ENCODE measurements around the gene OXA1L.

Gene OXA1L

DNA sequence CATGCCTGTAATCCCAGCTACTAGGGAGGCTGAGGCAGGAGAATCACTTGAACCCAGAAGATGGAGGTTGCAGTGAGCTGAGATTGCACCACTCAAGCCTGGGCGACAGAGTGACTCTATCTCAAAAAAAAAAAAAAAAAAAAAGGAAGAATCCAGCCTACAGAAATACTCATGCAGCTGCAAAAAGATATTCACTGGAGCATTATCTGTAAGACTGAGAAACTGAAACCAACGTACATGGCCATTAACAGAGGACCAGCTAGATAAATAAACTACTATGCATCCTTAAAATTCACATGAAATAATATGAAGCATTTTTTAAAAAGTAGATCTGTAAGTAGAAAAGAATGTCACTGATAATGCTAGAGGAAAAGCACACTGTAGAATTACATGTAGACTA is 45.2 kb downstream of the OXA1L start:
- Histone ChIP-seq H3K27ac (no peak overlapping the region), H3K4me3 (no peak overlapping the region), H3K36me3 (ENCODE audit: insufficient read depth, low read length) (no peaks in the 10 kb centered on the region), H3K9me3 (ENCODE audit: low read depth, low read length) (no peaks in the 10 kb centered on the region), H3K9ac (ENCODE audit: insufficient read length) (no peak overlapping the region)
- DNase-seq (ENCODE audit: low read depth, low spot score), result no peak
- TF ChIP-seq FOXP2 (optimal IDR thresholded peaks at IDR 0.05; ENCODE audit: control extremely low read depth, extremely low read length, insufficient read depth), result no peak
- TF ChIP-seq POLR2AphosphoS5 (IDR thresholded peaks at IDR 0.05; ENCODE audit: borderline replicate concordance, low read depth, low read length), result no peak
- TF ChIP-seq EZH2 (IDR thresholded peaks at IDR 0.05), result no peak

DNA sequence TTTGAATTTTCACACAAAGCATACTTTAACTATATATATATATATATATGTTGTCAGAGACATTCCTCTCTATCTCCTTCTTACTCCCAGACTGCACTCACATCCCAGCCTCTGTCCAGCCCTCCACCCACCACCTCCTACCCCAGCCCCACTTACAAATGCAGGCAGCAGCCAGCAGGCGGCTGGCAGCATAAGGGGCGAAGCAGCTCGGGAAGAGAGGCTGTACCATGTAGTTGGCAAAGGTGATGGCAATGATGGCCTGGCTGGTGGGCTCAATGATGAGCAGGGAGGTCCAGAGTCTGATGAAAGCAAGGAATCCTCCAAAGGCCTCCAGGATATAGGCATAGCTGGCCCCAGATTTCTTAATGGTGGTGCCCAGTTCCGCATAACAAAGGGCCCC is 46.3 kb downstream of the OXA1L start:
- DNase-seq (ENCODE audit: low read depth, low spot score), result no peak
- no peak overlapping the region for H3K27ac ChIP-seq
- H3K9ac ChIP-seq (ENCODE audit: insufficient read length), result no peak overlapping the region
- no peak for TF ChIP-seq EZH2 (IDR thresholded peaks at IDR 0.05)
- TF ChIP-seq FOXP2 (optimal IDR thresholded peaks at IDR 0.05; ENCODE audit: control extremely low read depth, extremely low read length, insufficient read depth), result no peak
- no peak for TF ChIP-seq POLR2AphosphoS5 (IDR thresholded peaks at IDR 0.05; ENCODE audit: borderline replicate concordance, low read depth, low read length)
- H3K9me3 ChIP-seq (ENCODE audit: low read depth, low read length), result no peaks in the 10 kb centered on the region
- no peak overlapping the region for H3K4me3 ChIP-seq
- H3K36me3 ChIP-seq (ENCODE audit: insufficient read depth, low read length), result no peaks in the 10 kb centered on the region

- H3K36me3 ChIP-seq (ENCODE audit: insufficient read depth, low read length), result no peaks in the 10 kb centered on the region
- H3K9me3 ChIP-seq (ENCODE audit: low read depth, low read length), result no peaks in the 10 kb centered on the region
- H3K9ac ChIP-seq (ENCODE audit: insufficient read length), result no peak overlapping the region
- DNase-seq (ENCODE audit: low read depth, low spot score), result no peak
- H3K27ac ChIP-seq, result no peak overlapping the region
- TF ChIP-seq POLR2AphosphoS5 (IDR thresholded peaks at IDR 0.05; ENCODE audit: borderline replicate concordance, low read depth, low read length), result no peak
- TF ChIP-seq EZH2 (IDR thresholded peaks at IDR 0.05), result no peak
- TF ChIP-seq FOXP2 (optimal IDR thresholded peaks at IDR 0.05; ENCODE audit: control extremely low read depth, extremely low read length, insufficient read depth), result no peak
- H3K4me3 ChIP-seq, result no peak overlapping the region
Measured at GRCh38 chr14:22813145-22813544, 46.7 kb downstream of the OXA1L start.

DNA sequence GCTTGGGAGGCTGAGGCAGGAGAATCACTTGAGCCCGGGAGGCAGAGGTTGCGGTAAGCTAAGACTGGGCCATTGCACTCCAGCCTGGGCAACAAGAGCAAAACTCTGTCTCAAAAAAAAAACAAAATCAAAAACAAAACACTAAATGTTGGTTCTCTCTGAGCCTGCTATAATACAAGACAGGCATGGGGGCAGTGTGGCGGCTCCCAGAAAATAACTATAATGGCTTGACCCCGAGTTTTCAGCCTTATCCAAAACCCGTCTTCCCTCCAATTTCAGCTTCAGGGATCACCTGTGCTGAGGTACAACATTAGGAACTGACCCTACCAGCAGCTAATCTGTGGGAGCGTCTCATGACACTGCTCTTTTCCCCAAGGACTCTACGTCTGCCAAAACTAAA is 47.9 kb downstream of the OXA1L start:
- Histone ChIP-seq H3K27ac (no peak overlapping the region), H3K36me3 (ENCODE audit: insufficient read depth, low read length) (no peaks in the 10 kb centered on the region), H3K9me3 (ENCODE audit: low read depth, low read length) (no peaks in the 10 kb centered on the region), H3K4me3 (no peak overlapping the region), H3K9ac (ENCODE audit: insufficient read length) (no peak overlapping the region)
- DNase-seq (ENCODE audit: low read depth, low spot score), result no peak
- TF ChIP-seq FOXP2 (optimal IDR thresholded peaks at IDR 0.05; ENCODE audit: control extremely low read depth, extremely low read length, insufficient read depth) (no peak), POLR2AphosphoS5 (IDR thresholded peaks at IDR 0.05; ENCODE audit: borderline replicate concordance, low read depth, low read length) (no peak), EZH2 (IDR thresholded peaks at IDR 0.05) (no peak)

DNA sequence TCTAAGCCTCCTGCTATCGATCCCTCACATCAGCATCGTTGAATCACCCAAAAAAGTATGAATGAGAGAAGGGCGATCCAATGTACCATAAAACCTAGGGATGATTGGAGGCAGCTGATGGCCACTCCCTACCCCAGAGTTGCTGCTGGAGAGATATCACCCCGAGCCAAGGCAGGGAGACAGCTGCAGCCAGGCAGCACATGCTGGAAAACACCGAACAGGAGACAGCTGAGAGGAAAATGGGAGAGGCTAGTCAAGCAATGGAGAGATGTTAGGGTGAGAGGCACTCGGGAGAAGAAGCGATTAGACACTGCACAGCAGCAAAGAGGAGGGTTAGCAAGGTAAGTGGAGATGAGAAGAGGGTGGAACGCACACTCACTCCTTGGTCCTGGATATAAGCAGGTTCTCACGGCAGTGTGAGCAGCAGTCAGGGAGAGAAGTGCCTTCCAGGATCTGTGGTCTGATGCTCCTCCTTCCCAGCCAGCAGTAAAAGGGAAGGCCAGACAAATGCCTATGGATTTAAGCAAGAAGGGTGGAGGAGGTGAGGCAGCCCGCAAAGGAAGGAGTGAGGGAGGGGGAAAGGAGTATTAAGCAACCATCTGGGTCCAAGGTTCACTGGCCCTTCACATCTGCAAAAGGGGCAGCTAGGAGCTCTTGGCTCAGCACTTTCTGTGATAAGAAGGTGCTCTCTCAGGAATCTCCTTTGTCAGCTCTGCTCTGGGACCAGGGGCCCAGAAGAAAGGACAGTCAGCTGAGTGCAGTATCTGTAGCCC is 48.6 kb downstream of the OXA1L start, which contains the start of gene SLC7A7:
TSS of gene SLC7A7 (minus strand) at position 495 of the 773 bp plus-strand sequence. CDS start 2,037 bp downstream, outside the sequence.
- Histone ChIP-seq H3K36me3 (ENCODE audit: insufficient read depth, low read length) (no peaks in the 10 kb centered on the region), H3K27ac (peak within 1 kb of the TSS; percentile 78), H3K4me3 (peak within 1 kb of the TSS; percentile 52), H3K9me3 (ENCODE audit: low read depth, low read length) (no peaks in the 10 kb centered on the region), H3K9ac (ENCODE audit: insufficient read length) (peak within 1 kb of the TSS; percentile 24)
- TF ChIP-seq FOXP2 (optimal IDR thresholded peaks at IDR 0.05; ENCODE audit: control extremely low read depth, extremely low read length, insufficient read depth) (no peak), POLR2AphosphoS5 (IDR thresholded peaks at IDR 0.05; ENCODE audit: borderline replicate concordance, low read depth, low read length) (no peak), EZH2 (IDR thresholded peaks at IDR 0.05) (no peak)
- no peak for DNase-seq (ENCODE audit: low read depth, low spot score)

DNA sequence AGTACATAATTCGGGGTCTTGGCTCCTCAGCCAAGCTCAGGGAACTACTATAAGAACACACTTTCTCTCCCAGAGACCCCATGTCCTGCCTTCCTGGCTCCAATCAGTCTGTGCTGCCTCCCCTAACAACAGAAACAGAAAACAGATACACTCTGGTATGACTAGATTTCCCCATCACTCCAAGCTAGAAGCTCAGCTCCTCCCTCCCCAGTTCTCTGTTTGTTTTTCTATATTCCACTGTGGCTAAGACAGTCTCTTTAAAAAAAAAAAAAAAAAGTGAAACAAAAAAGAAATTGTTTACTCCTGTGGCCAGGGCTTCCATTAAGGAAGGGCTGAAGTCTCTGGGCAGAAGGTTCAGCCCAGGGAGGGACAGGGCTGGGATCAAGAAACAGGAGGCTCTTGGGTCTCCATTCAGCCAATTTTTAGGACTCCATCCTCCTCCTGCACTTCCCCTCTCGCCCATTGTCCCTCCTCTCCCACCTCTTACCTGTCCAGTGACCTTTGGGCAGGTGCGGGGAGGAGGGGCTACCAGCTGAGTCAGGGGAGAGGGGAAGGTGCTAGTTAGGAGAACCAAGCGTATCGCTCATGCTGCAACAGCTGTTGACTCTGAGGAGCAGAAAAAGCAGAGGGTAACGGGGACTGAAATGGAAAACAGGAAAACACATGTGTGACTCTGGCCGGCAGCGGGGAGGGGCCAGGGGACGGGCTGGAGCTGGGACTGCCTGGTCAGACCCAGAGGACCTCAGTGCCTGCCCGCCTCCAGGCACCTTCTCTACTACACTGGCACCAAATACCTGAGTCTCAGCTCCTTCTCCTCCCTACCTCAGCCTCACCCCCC is 52.9 kb downstream of the OXA1L start:
- DNase-seq (ENCODE audit: low read depth, low spot score), result no peak
- Histone ChIP-seq H3K9ac (ENCODE audit: insufficient read length) (no peak overlapping the region), H3K9me3 (ENCODE audit: low read depth, low read length) (no peaks in the 10 kb centered on the region), H3K4me3 (no peak overlapping the region), H3K36me3 (ENCODE audit: insufficient read depth, low read length) (no peaks in the 10 kb centered on the region), H3K27ac (no peak overlapping the region)
- no peak for TF ChIP-seq EZH2 (IDR thresholded peaks at IDR 0.05)
- TF ChIP-seq FOXP2 (optimal IDR thresholded peaks at IDR 0.05; ENCODE audit: control extremely low read depth, extremely low read length, insufficient read depth), result no peak
- TF ChIP-seq POLR2AphosphoS5 (IDR thresholded peaks at IDR 0.05; ENCODE audit: borderline replicate concordance, low read depth, low read length), result no peak

GRCh38 chr14:22820731-22821130 is 54.2 kb downstream of the OXA1L start:
- Histone ChIP-seq H3K36me3 (ENCODE audit: insufficient read depth, low read length) (no peaks in the 10 kb centered on the region), H3K9me3 (ENCODE audit: low read depth, low read length) (no peaks in the 10 kb centered on the region), H3K9ac (ENCODE audit: insufficient read length) (no peak overlapping the region), H3K4me3 (no peak overlapping the region), H3K27ac (peak overlapping the region; percentile 84)
- TF ChIP-seq EZH2 (IDR thresholded peaks at IDR 0.05) (no peak), FOXP2 (optimal IDR thresholded peaks at IDR 0.05; ENCODE audit: control extremely low read depth, extremely low read length, insufficient read depth) (no peak), POLR2AphosphoS5 (IDR thresholded peaks at IDR 0.05; ENCODE audit: borderline replicate concordance, low read depth, low read length) (no peak)
- no peak for DNase-seq (ENCODE audit: low read depth, low spot score)

Data from SK-N-MC (cell line).